HG03521 (cell line): ENCODE data around the gene GPRC5C.

ENCODE experiments used
- ATAC-seq: cut with Tn5 transposase; IDR thresholded peaks from one replicate; pipeline ENCODE4 v1.9.1; 2021; ENCODE audit warnings: mild to moderate bottlenecking, moderate library complexity; ENCODE audit not compliant: unreplicated experiment

GPRC5C gene

DNA sequence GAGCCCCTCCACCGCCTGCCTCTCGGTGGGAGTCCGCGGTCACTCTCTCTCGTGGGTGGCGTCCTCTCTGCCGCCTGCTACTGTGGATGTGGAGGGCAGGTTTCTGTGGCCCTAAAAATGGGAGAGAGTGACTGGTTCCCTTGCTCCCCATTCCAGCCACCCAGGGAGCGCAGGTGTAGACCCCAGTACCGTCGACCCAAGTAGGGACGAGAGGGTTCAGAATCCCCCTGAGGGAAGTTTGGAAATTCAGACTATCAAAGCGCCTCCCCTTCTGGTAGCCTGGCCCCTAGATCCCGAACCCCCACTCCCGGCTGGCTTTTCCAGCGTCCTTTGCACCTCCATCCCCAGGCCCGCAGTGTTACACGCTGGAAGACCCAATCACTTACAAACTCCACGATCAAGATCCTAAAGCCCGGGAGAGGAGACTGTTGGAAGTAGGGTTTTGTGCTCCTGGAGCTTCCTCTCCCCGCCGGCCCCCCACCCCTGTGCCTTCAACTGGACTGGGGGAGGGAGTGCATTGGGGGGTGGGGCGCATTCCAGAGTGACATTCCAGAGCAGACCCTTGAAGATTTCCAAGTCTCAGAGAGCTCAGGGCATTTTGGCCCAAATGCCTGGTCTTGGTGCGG lies 991 bp downstream of the GPRC5C start:
- no peak for ATAC-seq

DNA sequence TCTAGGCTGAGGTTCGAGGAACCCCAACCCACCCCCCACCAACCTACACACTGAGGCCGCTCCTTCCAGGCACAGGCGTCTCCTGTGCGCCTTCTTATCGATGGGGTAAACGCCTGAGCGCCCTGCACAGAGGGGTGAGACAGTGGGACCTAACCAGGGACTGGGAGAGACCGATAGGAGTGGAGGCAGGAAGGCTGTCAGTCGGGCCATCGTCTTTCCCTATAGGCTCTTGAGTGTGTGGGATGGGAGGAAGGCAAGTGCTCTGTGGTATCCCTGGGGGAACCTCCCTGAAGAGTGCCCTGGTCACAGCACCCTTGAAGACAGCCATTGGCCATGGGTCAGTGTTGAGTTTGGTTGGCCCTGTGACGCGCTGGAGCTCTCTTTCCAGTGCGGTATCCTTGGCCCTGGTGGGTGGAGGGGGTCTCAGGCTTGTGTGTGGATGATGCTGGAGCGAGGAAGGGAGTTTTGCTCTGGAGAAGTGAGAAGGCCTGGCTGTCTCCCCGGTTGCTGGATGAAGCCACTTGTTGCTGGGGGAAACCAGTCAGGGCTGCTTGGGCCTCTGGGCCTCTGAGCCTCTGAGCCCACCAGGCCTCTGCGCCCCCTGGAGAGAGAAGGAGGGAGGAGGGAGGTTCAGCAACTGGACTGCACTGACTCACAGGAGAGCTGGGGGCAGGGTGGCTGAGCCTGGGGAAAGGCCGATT lies 1.7 kb downstream of the GPRC5C start:
- ATAC-seq = no peak

DNA sequence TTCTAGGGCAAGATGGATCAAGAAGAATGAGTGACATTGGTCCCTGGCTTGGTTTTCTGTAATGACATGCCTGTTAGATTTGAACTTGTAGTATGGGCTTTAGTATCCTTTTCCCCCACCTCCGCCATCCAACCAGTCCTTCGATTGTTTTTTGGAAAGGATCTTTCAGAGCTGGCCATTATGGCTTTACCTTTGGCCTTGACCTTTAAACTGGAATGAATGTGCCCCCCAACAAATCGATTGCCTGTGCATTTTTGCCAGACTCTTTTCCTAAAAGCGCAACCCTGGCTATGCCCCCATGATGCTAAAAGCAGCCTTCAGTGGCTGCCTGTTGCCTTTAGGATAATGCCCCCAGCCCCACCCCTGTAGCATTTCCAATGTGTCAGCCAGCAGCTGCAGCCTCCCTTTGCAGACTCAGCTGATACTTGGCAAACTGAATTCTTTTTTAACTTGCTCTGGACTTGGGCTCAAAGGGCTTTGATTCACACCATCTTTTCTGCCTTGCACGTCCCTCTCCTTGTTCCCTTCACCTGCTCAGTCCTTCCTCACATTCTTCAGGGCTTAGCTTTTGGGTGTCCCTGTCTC lies 4.0 kb downstream of the GPRC5C start:
- no peak for ATAC-seq

DNA sequence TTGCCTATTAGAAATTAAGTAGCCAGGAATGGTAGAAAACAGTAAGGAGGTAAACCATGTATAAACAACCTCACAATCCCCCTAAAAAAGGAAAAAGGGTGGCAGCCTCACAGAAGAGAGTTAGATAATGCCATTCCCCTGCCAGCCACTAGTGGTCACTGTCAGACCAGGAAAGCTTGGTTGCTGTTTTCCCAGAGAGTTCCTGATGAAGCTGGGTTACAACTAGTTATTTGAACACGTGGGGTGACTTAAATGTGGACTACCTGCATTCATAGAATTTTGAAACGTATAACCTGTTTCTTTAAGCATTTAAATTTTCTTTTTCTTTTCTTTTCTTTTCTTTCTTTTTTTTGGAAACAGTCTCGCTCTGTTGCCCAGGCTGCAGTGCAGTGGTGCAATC lies 5.8 kb downstream of the GPRC5C start:
- ATAC-seq = no peak

DNA sequence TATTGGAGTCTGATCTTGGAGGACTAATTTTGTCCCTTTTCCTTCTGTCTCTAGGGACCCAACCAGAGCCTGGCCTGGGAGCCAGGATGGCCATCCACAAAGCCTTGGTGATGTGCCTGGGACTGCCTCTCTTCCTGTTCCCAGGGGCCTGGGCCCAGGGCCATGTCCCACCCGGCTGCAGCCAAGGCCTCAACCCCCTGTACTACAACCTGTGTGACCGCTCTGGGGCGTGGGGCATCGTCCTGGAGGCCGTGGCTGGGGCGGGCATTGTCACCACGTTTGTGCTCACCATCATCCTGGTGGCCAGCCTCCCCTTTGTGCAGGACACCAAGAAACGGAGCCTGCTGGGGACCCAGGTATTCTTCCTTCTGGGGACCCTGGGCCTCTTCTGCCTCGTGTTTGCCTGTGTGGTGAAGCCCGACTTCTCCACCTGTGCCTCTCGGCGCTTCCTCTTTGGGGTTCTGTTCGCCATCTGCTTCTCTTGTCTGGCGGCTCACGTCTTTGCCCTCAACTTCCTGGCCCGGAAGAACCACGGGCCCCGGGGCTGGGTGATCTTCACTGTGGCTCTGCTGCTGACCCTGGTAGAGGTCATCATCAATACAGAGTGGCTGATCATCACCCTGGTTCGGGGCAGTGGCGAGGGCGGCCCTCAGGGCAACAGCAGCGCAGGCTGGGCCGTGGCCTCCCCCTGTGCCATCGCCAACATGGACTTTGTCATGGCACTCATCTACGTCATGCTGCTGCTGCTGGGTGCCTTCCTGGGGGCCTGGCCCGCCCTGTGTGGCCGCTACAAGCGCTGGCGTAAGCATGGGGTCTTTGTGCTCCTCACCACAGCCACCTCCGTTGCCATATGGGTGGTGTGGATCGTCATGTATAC lies 8.0 kb downstream of the GPRC5C start:
- ATAC-seq = no peak

DNA sequence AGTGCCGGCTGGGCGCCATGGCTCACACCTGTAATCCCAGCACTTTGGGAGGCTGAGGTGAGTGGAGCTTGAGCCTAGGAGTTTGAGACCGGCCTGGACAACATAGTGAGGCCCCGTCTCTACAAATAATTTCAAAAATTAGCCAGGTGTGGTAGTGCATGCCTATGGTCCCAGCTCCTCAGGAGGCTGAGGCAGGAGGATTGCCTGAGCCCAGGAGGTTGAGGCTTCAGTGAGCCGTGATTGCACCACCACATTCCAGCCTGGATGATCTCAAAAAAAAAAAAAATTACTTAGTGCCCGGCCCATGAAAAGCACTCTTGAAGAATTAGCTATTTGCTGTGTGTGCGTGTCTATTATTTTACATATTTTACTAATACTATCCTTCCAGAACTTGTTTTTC lies 9.6 kb downstream of the GPRC5C start:
- ATAC-seq = no peak

DNA sequence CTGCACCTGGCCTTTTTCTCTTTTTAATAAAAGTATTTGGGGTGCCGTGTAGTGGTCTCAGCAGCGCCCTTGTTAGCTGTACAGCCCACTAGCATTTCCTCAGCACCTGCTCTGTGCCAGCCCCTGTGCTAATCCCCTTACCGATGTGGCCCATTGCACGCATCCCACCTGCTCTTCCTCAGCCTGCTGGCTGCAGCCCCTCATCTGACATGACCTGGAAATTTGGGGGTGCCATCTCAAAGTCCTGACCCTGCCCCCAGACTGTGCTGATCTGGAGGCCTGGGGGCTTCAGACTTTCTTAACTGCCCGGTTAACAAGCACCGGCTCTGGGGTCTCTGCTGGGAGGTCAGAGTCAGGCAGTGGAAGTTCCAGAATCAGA lies 10.4 kb downstream of the GPRC5C start:
- ATAC-seq = no peak

DNA sequence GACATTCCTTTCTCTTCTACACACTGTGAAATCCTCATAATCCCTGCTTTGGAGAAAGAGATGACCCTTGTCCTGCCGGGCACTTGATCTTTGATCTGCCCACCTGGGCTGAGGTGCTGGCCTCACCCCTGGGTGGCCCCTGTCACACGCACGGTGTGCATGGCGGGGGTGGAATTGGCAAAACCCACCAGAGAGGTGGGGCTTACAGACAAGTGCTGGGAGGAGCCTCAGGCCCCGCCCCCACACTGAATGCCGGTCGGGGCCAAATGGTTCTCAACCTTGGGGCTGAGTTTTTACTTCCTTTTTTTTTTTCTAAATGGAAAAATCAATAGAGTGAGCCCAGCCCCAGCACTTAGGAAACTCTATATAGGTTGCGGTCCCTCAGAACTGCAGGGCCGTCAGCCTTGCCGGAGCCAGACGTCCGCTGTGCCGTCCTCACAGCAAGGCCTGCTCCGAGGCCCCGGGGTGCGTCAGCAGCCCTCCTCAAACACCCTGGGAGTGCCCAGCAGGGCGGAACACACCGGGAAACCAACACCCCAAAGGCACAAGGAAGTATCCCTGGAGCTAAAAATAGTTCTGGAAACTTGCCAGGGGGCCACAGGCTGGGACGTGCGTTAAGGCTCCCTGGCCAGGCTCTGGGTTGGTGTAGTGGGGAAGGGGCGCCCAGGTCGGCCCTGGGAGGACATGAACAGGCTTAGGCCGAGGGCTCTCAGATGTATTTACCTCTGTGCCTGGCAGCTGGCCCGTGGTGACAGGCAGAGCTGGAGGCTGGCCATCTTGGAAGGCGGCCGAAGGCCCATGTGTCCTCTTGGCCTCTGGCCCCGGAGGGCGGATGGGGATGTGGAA lies 11.0 kb downstream of the GPRC5C start:
- ATAC-seq = no peak

DNA sequence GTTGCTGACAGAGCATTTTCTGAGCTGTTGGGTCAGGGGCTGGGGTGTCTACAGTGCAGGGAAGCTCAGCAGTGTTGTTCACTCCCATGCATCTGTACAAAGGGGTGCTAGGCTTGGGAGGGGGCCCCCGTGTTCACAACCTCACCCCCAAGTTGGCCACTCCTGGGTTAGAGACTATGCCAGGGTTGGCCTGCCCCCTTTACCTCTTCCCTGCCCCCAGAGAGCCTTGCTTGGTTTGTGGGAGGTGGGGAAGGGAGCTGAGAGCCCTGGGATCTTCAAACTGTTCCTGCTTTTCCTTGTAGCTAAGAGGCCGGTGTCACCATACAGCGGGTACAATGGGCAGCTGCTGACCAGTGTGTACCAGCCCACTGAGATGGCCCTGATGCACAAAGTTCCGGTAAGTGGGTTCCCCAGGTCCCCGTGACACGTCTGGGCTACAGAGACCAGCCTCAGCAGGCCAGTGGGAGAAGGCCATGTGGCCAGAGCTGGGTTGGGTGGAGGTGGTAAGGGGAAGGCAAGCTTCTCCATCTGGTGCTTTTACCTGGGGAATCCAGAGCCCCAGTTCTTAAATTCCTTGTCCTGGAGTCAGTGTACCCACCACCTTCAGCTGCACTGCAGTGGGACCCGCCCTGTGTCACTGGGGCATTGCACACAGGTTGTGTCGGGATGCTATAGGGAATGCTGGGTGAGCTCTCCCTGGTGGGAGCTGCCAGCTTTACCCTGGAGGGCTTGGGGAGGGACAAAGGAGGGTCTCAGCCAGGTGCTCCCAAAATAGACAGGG lies 11.8 kb downstream of the GPRC5C start:
- ATAC-seq = no peak

DNA sequence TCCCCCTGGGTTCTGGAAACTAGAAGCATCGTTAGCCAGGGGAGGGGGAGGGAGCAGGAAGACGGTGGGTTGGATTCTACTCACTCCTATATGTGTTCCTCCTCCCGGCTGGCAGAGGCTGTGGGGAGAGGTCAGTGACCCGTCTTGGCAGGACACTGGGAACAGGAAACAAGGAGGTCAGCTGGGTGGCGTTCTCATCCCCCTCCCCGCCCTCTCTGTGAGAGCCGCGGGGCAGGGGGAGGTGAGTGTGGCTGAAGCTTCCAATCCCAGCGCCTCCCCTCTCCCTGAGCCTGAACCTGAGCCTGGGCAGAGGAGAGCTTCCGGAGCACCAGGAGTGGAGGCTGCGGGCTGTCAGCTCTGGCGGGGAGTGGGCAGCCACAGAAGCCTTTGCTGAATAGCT lies 12.5 kb downstream of the GPRC5C start:
- no peak for ATAC-seq

DNA sequence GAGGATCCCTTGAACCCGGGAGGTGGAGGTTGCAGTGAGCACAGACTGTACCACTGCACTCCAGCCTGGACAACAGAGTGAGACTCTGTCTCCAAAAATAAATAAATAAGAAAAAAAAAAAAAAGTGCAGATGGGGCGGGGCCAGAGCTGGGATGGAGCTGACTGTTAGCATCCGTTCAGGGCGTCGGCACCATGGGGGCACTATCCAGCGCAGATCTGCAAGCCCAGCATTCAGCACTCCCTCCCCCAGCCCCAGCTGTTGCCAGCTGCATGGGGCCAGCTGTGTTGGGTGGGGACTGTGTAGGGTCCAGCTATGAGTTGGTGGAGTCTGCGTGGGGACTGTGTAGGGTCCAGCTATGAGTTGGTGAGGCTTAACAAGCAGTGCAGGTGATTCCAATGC lies 13.3 kb downstream of the GPRC5C start:
- no peak for ATAC-seq

DNA sequence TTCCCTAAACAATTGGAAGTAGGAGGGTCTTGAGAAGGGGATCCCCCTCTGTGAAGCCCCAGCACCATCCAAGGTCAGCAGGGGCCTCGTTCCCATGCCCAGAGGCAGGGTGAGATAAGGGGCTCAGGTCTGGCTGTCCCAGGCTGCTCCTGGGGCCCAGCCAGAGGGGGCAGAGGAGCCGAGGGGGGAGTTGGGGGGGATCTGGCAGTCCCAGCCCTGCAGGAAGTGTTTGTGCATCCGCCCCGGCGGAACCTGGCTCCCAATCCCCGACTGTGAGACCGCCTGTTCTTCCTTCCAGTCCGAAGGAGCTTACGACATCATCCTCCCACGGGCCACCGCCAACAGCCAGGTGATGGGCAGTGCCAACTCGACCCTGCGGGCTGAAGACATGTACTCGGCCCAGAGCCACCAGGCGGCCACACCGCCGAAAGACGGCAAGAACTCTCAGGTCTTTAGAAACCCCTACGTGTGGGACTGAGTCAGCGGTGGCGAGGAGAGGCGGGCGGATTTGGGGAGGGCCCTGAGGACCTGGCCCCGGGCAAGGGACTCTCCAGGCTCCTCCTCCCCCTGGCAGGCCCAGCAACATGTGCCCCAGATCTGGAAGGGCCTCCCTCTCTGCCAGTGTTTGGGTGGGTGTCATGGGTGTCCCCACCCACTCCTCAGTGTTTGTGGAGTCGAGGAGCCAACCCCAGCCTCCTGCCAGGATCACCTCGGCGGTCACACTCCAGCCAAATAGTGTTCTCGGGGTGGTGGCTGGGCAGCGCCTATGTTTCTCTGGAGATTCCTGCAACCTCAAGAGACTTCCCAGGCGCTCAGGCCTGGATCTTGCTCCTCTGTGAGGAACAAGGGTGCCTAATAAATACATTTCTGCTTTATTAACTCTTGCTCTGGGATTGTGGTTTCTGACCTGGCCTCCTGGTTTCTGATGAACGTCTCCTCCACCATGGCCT lies 14.9 kb downstream of the GPRC5C start:
- no peak for ATAC-seq

DNA sequence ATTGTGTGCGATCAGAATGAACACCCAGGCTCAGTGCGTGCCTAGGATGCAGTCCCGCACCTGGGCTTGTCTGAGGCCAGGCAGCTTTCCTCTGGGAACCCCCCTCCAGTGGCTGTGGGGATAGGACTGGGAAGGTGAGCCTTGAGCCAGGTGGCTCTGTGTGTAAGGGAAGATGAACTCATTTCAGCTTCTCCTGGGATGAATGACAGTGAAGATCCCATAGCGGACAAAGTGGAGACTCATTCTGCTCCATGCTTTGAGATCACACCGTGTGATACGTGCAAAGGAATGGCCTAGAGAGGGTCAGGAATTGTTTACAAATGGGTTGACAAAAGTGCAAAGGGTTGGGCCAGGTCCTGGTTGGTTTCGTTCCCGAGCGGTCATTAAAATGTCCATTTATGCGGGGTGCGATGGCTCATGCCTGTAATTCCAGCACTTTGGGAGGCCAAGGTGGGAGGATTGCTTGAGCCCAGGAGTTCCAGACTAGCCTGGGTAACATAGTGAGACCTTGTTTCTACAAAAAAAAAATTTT lies 15.8 kb downstream of the GPRC5C start:
- ATAC-seq = no peak

DNA sequence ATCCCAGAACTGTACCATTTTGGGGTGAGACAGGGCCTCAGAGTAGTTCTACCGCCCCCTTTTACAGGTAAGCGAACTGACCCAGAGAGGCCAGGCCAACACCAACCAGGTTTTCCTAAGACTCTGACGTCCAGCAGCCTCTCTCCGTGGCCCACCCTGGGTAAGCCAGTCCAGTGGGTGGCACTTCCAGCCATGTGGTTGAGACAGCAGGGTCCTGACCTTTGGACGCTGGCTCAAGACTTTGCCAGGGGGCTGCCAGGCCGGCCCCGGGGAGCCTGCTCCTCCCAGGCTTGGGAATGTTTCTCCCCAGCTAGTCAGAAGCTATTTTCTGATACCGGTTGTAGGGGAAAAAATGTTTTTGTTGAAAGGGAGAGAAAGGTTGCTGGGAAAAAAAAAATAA lies 16.9 kb downstream of the GPRC5C start:
- no peak for ATAC-seq

DNA sequence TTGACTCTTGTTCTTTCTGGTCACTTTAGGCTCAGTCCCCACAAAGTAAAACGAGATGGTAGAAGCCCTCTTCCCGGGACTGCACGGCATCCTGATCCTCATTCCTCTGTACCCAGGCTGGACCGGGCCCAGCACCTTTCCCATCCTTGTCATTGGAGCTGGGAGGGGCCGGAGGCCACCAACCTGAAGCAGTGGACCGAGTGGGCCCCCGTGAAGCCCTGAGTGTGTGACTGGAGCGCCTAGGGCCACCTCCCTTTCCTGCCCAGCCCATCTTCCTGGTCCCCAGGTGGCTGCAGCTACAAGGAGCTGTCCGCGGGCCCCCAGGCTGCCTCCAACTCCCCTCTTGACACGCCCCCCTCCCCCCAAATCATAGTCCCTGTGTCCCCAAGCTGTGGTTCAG lies 17.4 kb downstream of the GPRC5C start:
- no peak for ATAC-seq

DNA sequence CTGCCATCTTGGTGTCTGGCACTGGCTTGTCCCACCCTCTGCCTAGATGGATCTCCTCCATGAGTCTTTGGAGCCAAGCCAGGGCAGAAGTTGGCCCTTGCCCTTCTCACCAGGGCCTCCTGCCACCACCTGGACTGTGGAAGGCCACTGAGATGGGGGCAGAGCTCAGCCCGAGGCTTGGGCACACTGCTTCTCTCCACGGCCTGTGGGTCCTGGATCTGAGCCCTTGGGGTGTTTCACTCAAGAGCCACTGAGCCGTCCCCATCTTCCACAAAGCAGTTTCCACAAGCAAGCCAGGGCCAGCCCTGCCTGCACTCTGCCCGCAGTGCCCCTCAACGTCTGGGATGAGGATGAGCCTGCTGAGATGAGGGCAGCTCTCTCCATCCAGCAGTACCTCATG lies 17.9 kb downstream of the GPRC5C start:
- ATAC-seq = no peak

DNA sequence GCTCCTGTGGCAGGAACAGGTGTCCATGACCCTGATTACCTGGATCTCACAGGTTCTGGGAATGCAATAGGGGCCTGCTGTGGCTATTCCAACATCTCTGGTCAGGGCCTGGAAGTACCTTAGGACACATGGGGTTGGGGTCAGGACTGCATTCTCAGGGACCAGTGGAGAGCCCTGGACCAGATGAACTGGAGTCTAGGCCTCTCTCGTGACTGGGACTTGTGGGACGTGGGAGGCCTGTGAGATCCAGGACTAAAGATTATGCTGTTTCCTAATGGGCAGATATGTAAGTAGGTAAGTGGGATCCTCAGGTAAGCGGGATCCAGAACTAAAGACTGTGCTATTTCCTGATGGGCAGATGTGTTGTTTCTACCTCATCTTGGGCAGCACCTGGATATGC lies 18.3 kb downstream of the GPRC5C start:
- ATAC-seq = no peak

DNA sequence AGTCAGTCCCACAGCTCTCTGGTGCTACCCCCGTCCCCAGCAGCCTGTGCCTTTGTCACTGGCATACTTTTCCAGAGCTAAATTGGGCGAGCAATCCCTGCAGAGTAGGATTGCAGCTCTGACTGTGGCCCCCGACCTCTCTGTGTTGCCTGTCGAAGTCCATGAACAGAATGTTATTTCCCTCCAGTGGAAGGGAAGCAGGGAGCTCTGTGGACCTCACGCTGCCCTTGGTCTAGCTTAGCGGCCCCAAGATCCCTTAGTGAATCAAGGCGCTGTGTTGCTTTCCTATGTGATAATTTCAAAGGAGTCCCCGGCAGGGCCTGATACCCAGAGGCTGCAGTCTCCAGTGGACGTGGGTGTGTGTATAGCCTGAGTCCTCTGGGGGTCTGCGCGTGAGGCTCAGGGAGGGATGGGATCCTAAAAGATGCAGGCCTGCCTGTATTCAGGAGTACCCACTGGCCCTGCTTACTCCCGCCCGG lies 19.1 kb downstream of the GPRC5C start:
- no peak for ATAC-seq
